Bronchial epithelial cell (primary cell): ENCODE data around the gene YPEL2. TPM values are rescaled to one million over a fixed set of nuclear protein-coding genes. Genes with fewer than 3 reads are reported as not detected.

Experiments used
- DNase-seq: peaks from one replicate; pipeline ENCODE4 v3.0.0-alpha.2; 2010; ENCODE audit warnings: low read depth
- FAIRE-seq: peaks from 2 replicates; lab custom pipeline; 2011; peaks lifted over from hg19 to GRCh38; lab: Jason Lieb, UNC
- H3K27me3 ChIP-seq: 2 replicates; pipeline ENCODE4 v1.5.1; 2011; ENCODE audit warnings: low read length; ENCODE audit not compliant: control insufficient read depth, insufficient read depth
- H3K36me3 ChIP-seq: 2 replicates; pipeline ENCODE4 v1.5.1; 2011; ENCODE audit warnings: low read length; ENCODE audit not compliant: control insufficient read depth, insufficient read depth
- H3K4me3 ChIP-seq: 2 replicates; pipeline ENCODE4 v1.5.1; 2011; ENCODE audit warnings: mild to moderate bottlenecking, low read depth, low read length, control low read depth
- total RNA-seq: library from RNA; depleted of rRNA; stranded (reverse); fragments of >200 nt; gene quantifications from 2 replicates; pipeline ENCODE4 v1.2.1, GENCODE V29; 2014
- TF ChIP-seq, protein P1 (sequence below): IDR thresholded peaks from 2 replicates; pipeline ENCODE4 v1.5.1; 2011; ENCODE audit warnings: mild to moderate bottlenecking, moderate library complexity, low read length, control low read depth, inconsistent platforms; ENCODE audit not compliant: insufficient read depth, severe bottlenecking

Gene YPEL2
- total RNA-seq, 1 donor from 2014 or later: 2.1 TPM

GRCh38 chr17:59357219-59357697 lies 25.8 kb downstream of the YPEL2 start:
- DNase-seq: no peak
- H3K36me3 ChIP-seq: no peaks in the 10 kb centered on the region
- H3K27me3 ChIP-seq: no peaks in the 10 kb centered on the region
- FAIRE-seq: no peak
- H3K4me3 ChIP-seq: no peak overlapping the region
- TF ChIP-seq, protein P1, sequence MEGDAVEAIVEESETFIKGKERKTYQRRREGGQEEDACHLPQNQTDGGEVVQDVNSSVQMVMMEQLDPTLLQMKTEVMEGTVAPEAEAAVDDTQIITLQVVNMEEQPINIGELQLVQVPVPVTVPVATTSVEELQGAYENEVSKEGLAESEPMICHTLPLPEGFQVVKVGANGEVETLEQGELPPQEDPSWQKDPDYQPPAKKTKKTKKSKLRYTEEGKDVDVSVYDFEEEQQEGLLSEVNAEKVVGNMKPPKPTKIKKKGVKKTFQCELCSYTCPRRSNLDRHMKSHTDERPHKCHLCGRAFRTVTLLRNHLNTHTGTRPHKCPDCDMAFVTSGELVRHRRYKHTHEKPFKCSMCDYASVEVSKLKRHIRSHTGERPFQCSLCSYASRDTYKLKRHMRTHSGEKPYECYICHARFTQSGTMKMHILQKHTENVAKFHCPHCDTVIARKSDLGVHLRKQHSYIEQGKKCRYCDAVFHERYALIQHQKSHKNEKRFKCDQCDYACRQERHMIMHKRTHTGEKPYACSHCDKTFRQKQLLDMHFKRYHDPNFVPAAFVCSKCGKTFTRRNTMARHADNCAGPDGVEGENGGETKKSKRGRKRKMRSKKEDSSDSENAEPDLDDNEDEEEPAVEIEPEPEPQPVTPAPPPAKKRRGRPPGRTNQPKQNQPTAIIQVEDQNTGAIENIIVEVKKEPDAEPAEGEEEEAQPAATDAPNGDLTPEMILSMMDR: no peak

GRCh38 chr17:59357929-59358328 lies 26.5 kb downstream of the YPEL2 start:
- FAIRE-seq (no peak), DNase-seq (peak; percentile 89)
- TF ChIP-seq, protein P1: no peak
- no peak overlapping the region for H3K4me3 ChIP-seq
- H3K36me3 ChIP-seq: no peaks in the 10 kb centered on the region
- H3K27me3 ChIP-seq: no peaks in the 10 kb centered on the region

- TF ChIP-seq, protein P1: no peak
- Histone ChIP-seq H3K4me3 (no peak overlapping the region), H3K36me3 (no peaks in the 10 kb centered on the region), H3K27me3 (no peaks in the 10 kb centered on the region)
- no peak for DNase-seq
- FAIRE-seq: no peak
Observed at GRCh38 chr17:59361386-59361785, 29.9 kb downstream of the YPEL2 start.

- FAIRE-seq (no peak), DNase-seq (peak; percentile 38)
- H3K4me3 ChIP-seq: no peak overlapping the region
Observed at GRCh38 chr17:59361916-59362810, 30.7 kb downstream of the YPEL2 start.

DNA sequence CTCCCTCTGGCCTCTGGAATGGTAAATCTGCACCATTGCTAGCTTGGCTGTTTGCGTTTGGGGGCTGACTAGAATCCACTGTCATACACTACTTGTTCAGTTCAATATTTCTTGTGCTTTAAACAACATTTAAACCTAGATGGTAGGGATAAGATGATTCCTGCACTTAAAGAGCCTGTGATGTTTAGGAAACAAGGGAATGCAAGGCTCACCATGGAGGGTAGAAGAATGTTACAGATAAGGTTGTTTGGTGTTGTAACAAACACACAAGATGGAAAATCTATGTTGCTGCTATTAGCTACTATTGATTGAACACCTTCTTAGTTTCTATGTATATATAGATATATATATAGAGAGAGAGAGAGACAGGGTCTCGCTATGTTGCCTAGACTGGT lies 31.4 kb downstream of the YPEL2 start:
- no peaks in the 10 kb centered on the region for H3K27me3 ChIP-seq
- TF ChIP-seq, protein P1: no peak
- DNase-seq: no peak
- H3K4me3 ChIP-seq: no peak overlapping the region
- no peak for FAIRE-seq
- H3K36me3 ChIP-seq: no peaks in the 10 kb centered on the region

More at GRCh38 chr17:59361916-59362810, 30.7 kb downstream of the YPEL2 start:
- no peaks in the 10 kb centered on the region for H3K36me3 ChIP-seq
- TF ChIP-seq, protein P1: no peak
- H3K27me3 ChIP-seq: no peaks in the 10 kb centered on the region
